Measurements from ENCODE around the gene SRGAP2. TPM values are rescaled to one million over a fixed set of nuclear protein-coding genes. Genes with fewer than 3 reads are reported as not detected.
"Not testable (repeated sequence)": the region's sequence is repeated elsewhere in the genome, so short reads cannot be mapped to it uniquely, and the experiment has no call there.

Gene SRGAP2
- polyA plus RNA-seq, 6 donors from 2014 or later, result 8.6 to 31.7 (median 11.5) TPM

GRCh38 chr1:206221585-206221984 lies 18.2 kb downstream of the SRGAP2 start:
- not testable (repeated sequence) for H3K4me1 Mint-ChIP-seq; DNase-seq; H3K9me3 Mint-ChIP-seq; H3K27me3 Mint-ChIP-seq; H3K4me3 Mint-ChIP-seq; H3K36me3 Mint-ChIP-seq; ATAC-seq (ENCODE audit: low read depth in 2 of 2); H3K27ac Mint-ChIP-seq

DNA sequence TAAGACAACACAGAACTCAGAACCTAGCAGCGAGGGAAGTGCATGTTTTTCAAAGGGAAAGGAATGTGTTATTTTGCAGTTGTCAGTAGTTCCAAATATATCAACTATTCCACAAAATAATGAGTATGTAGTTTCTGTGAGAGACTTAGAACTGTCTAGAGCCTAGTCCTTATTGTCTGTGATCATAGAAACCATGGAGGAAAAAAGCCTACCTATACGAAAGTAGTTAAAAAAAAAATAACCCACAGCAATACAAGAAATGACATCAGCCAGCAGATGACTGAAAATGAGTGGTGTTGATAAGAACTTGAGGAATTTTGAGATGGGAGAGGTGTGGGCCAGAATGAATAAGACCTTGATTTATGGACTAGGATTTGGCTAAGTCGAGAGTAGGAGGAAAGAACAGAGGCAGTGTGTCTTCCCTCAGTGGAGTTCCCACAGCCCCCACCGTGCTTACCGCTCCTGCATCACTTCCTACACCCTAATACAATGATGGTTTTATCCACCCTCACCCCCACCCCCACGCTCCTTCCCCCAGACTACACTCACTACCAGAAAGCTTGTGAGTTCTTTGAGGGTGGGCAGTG lies 20.9 kb downstream of the SRGAP2 start:
- not testable (repeated sequence) for H3K36me3 Mint-ChIP-seq; DNase-seq; ATAC-seq (ENCODE audit: low read depth in 2 of 2); H3K27ac Mint-ChIP-seq; H3K27me3 Mint-ChIP-seq; H3K9me3 Mint-ChIP-seq; H3K4me3 Mint-ChIP-seq; H3K4me1 Mint-ChIP-seq

DNA sequence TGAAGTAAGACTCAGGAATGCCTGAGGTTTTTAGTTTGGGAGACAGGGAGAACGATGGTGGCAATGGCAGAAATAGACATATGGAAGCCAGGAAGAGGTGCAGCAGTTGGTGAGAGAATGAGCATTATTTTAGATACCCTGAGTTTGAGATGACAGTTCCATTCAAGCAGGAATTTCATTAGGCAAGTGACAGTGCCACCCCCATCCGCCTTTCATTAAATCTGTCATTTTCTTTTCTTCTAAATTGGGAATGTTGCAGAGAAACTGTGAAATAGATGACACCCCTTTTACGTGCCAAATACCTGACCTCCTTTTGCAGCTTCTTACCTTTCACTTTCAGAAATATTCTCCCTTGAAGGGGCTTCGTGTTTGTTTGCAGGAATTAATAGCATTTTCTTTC lies 22.0 kb downstream of the SRGAP2 start:
- H3K36me3 Mint-ChIP-seq; DNase-seq; H3K4me3 Mint-ChIP-seq; ATAC-seq (ENCODE audit: low read depth in 2 of 2); H3K4me1 Mint-ChIP-seq; H3K27ac Mint-ChIP-seq; H3K27me3 Mint-ChIP-seq; H3K9me3 Mint-ChIP-seq: not testable (repeated sequence)

DNA sequence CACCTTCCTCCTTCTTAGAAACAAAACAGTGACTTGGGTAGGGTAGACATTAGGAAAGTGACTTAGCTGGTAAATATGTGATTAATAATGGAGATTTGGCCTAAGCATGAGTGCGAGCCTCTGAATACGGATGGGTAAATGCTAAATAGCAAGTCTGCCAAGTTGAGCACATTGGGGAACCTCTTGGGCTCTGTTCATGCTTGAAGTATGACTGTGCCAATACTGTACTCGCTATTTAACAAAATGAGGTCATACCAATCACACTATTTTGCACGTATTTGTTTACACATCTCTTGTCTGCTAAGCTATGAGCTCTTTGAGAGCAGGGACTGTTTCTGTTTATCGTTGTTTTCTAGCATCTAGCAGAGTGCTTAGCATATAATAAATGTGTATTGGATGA lies 23.5 kb downstream of the SRGAP2 start:
- not testable (repeated sequence) for H3K27ac Mint-ChIP-seq; H3K4me1 Mint-ChIP-seq; H3K27me3 Mint-ChIP-seq; H3K36me3 Mint-ChIP-seq; H3K9me3 Mint-ChIP-seq; ATAC-seq (ENCODE audit: low read depth in 2 of 2); H3K4me3 Mint-ChIP-seq; DNase-seq

DNA sequence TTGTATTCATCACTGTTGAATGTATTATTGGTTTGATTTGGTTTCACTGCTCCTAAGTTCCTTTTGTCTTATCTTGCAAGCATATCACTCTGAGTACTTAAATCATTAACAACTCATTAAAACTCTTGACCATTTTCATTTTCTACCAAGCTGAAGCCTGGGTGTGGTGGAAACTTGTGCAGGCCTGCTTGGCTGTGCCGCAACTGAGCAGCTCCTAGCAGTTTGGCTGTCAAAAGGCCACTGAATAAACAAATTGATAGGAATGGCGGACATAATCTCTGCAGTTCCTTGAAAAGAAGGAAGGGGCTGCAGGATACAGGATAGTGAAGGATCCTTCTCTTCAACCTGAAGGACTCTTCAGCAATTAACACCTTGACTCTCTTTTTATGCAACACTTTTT lies 25.9 kb downstream of the SRGAP2 start:
- H3K4me1 Mint-ChIP-seq; H3K36me3 Mint-ChIP-seq; H3K27ac Mint-ChIP-seq; H3K9me3 Mint-ChIP-seq; H3K4me3 Mint-ChIP-seq; DNase-seq; H3K27me3 Mint-ChIP-seq; ATAC-seq (ENCODE audit: low read depth in 2 of 2): not testable (repeated sequence)

- H3K9me3 Mint-ChIP-seq; H3K4me1 Mint-ChIP-seq; H3K36me3 Mint-ChIP-seq; ATAC-seq (ENCODE audit: low read depth in 2 of 2); H3K27me3 Mint-ChIP-seq; H3K4me3 Mint-ChIP-seq; H3K27ac Mint-ChIP-seq; DNase-seq: not testable (repeated sequence)
These were observed 28.6 kb downstream of the SRGAP2 start for GRCh38 chr1:206231989-206232388.

DNA sequence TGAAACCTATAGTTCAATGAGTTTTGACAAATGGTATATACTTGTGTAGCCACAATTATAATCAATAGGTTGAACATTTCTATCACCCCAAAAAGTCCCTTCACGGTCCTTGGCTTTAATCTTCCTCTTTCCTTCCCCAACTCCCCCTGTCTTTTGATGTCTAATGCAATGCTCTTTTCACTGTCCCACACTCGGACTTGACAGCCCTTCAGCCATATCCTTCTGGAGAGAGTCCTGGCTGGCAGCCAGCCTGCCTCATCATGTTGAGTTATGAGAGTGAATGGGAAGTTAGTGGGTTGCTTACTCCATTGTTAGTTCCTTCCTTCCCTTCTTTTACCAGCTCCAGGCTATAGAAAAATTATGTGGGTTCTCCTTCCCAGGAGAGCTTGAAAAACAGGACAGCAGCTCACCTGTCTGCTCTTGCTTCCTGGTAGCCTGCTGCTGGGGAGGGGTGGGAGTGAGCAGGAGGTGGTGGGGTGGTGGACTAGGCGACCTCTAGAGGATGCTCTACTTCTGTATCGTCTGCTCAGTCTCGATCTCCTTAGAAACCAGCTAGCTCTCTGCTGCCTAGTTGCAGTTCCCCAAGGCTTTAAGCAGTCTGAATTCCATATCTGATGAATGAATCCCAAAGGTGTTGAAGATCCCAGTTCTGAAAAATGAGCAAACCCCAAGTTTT lies 29.8 kb downstream of the SRGAP2 start:
- not testable (repeated sequence) for H3K27ac Mint-ChIP-seq, H3K4me1 Mint-ChIP-seq, DNase-seq, H3K4me3 Mint-ChIP-seq, H3K9me3 Mint-ChIP-seq, H3K27me3 Mint-ChIP-seq, H3K36me3 Mint-ChIP-seq
- peak; percentile 95 to 98 for ATAC-seq (ENCODE audit: low read depth in 2 of 2)

- DNase-seq; H3K9me3 Mint-ChIP-seq; H3K4me1 Mint-ChIP-seq; ATAC-seq (ENCODE audit: low read depth in 2 of 2); H3K27me3 Mint-ChIP-seq; H3K4me3 Mint-ChIP-seq; H3K36me3 Mint-ChIP-seq: not testable (repeated sequence)
- H3K27ac Mint-ChIP-seq, result peak overlapping the region in 1 of 6 donors; percentile 74
These were observed 31.0 kb downstream of the SRGAP2 start for GRCh38 chr1:206234189-206234916.

GRCh38 chr1:206235190-206235589 lies 31.8 kb downstream of the SRGAP2 start:
- H3K27me3 Mint-ChIP-seq; H3K4me3 Mint-ChIP-seq; H3K27ac Mint-ChIP-seq; H3K9me3 Mint-ChIP-seq; H3K36me3 Mint-ChIP-seq; ATAC-seq (ENCODE audit: low read depth in 2 of 2); DNase-seq: not testable (repeated sequence)
- peaks cover 0 to 10% (median 0%) of the 10 kb centered on the region in 3 donors for H3K4me1 Mint-ChIP-seq

- peak overlapping the region in 3 of 8 donors; percentile 5 to 57 (median 25) for H3K4me3 Mint-ChIP-seq
- H3K9me3 Mint-ChIP-seq, H3K27me3 Mint-ChIP-seq, H3K36me3 Mint-ChIP-seq: not testable (repeated sequence)
- ATAC-seq (ENCODE audit: low read depth in 2 of 2) (peak; percentile 69 to 77), DNase-seq (peak; percentile 51)
- H3K4me1 Mint-ChIP-seq, result peaks cover 0 to 16% (median 0%) of the 10 kb centered on the region in 3 donors
- H3K27ac Mint-ChIP-seq, result peak overlapping the region in 4 of 6 donors; percentile 74 to 90 (median 78)
These were observed 36.9 kb downstream of the SRGAP2 start for GRCh38 chr1:206240288-206240687.

DNA sequence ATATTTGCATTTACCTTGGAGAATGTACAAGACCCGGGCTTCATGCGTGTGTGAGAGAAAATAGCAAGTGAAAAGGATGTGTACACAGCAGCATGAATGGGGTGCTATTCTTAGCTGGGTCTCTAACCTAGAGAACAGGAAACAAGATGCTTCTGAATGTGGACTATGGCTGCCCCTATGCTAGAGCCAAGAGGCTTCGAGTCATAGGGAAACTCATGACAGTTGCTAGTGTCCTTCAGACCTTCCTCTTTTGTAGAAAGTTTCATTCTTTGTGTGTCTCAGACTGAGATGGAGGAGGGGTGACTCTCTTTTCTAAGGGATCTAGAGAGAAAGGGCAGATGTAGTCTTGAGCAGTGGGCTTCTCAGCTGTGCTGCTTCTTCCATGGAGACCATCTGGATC lies 40.0 kb downstream of the SRGAP2 start:
- peak overlapping the region in 3 of 8 donors; percentile 20 to 33 (median 23) for H3K4me3 Mint-ChIP-seq
- DNase-seq, result peak; percentile 69
- peak overlapping the region in 5 of 6 donors; percentile 76 to 89 (median 78) for H3K27ac Mint-ChIP-seq
- H3K36me3 Mint-ChIP-seq, H3K27me3 Mint-ChIP-seq, H3K9me3 Mint-ChIP-seq: not testable (repeated sequence)
- H3K4me1 Mint-ChIP-seq, result peaks cover 0 to 13% (median 0%) of the 10 kb centered on the region in 3 donors
- peak; percentile 87 to 88 for ATAC-seq (ENCODE audit: low read depth in 2 of 2)

GRCh38 chr1:206245479-206245878 lies 42.1 kb downstream of the SRGAP2 start:
- not testable (repeated sequence) for H3K27ac Mint-ChIP-seq; H3K4me3 Mint-ChIP-seq; DNase-seq; H3K9me3 Mint-ChIP-seq; H3K36me3 Mint-ChIP-seq; H3K27me3 Mint-ChIP-seq; H3K4me1 Mint-ChIP-seq; ATAC-seq (ENCODE audit: low read depth in 2 of 2)

DNA sequence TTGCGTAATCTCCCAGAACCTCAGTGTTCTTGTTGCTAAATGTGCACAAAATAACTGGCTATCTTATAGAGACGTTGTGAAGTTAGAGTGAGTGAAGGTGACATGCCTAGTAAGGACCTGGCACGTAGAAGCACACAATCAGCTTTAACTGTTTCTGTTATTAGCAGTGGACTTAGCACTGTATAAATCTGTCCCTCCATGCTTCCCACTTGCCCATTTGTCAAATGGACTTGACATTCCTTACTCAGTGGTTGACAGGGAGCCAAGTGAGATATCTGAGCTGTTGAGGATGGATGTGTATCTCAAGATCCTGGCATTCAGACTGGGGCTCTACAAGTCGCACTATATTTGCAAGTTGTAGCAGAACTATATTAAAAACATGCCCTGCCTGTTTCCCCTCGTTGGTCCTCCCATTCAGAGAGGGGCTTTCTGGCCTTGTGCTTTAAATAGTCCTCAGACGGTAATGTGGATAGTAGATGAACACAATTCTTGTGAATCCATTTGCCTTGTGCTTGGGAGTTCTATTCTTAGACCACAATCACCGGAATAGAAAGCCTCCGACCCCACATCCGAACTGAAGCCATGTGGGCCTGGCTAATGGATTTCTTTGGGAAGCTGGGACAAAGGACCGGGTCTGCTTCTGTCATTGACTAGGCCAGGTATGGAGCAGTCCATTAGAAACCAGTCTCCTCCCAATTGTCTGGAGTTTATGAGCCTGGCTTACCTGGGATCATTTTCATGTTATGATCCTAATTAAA lies 43.0 kb downstream of the SRGAP2 start:
- DNase-seq; H3K27me3 Mint-ChIP-seq; H3K4me3 Mint-ChIP-seq; H3K36me3 Mint-ChIP-seq; H3K27ac Mint-ChIP-seq; H3K4me1 Mint-ChIP-seq; ATAC-seq (ENCODE audit: low read depth in 2 of 2); H3K9me3 Mint-ChIP-seq: not testable (repeated sequence)

Data from naive B cell (primary cell).